Measurements from ENCODE around the gene ROBO3. TPM values are rescaled to one million over a fixed set of nuclear protein-coding genes. Genes with fewer than 3 reads are reported as not detected.

The ROBO3 gene
- polyA plus RNA-seq, 1 donor, result 31.8 TPM

DNA sequence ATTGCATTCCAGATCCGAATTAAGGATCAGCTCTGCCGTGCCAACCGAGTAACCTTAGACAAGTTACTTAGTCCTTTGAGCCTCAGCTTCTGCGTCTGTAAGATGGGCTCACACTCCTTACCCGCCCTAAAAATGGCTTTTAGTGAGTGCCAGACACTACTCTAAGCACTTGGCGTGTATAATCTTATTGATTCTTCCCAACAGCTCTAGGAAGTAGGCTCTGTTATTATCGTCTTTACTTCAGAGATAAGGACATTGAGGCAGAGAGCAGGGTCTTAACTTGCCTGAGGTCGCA is 21.7 kb upstream of the ROBO3 start:
- DNase-seq, result no peak

DNA sequence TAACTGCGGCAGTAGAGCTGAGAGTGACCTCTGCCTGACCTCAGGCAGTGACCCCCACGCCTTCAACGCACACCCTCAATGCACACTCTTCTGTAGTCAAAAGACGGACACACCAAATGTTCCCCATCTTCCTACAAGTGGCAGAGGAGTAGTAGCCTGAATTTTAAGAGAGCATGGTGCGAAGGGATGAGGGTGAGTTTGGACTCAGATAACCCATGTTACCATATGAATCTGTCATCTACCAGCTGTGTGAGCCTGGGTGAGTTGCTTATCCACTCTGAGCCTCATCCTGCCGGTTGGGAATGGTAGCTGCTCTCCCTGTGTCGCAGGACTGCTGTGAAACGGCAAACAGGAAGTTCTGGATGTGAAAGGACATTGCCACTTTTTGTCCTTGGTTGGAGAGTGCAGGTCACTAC is 20.6 kb upstream of the ROBO3 start:
- DNase-seq, result no peak

DNA sequence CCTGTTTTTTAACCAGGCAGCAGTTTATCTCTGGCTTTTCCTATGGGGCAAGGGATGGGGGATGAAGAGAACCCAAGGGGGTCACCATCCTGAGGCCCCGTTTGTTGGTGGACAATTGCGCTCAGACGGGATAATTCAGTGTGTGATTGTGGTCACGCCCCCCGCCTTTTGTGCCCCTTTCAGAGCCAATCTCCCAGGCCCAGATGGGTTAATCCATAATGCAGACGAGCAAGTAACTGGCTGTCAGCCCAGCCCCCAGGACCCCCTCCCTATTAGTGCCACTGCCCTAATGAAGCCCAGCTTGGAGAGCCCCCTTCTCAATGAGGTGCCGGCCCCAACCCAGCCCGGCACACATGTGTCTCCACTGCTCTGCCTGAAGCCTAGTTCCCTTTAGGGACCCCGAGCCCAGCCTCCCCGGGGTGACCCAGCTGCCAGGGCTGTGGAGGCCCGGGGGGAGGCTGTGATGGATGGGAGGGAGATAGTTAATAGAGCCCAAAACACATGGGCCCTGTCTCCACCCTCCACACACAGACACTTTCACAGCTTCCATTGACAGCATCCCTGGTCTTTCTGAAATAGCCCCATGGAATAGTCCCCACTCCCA is 19.1 kb upstream of the ROBO3 start:
- no peak for DNase-seq

DNA sequence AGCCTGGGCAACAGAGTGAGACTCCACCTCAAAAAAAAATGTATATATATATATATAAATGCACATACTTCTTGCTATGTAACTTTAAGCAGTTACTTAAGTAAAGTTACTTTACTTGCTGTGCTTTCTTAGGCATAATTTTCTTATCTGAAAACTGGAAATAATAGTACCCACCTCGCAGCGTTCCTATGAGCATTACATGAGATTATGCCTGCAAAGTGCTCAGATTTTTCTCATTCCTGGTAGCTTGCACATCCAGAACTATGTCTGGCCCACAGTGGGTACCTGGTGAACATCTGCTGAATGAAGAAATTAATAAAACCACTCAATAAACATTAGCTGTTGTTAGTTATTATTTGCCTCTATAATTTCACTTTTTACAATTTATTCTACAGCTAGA is 6.1 kb upstream of the ROBO3 start:
- DNase-seq, result no peak

GRCh38 chr11:124861670-124862069 is 3.6 kb upstream of the ROBO3 start:
- DNase-seq, result no peak

DNA sequence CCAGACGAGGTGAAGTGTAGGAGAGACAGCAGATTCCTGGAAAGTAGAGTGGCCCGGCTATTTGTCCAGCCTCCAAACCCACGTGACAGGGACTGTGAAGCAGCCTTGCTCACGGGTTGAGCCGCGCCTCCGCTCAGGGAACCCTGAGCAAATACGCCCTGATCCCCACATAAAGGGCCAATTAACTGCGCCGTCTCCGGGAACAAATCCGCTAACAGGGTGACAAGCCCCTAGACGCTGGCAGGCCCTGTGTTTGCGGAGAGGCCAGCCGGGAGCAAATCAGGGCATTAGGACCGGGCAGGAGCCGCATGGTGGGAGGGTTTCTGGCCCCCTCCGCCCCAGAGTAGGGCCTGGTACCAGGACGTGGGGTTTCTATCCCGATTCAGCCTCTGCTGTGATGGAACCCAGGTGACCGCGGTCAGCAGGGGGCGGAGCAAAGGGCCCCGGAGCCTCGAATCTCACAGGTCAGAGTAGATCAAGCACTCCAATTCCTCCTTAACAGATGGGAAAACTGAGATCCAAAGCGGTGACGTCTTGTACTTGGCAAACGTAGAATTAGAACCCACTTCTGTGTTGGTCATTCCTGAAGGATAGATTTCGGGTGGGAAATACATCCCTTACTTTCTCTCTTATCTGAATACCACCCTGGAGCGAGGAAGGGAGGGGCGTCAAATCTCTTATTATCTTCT is 2.0 kb upstream of the ROBO3 start:
- no peak for DNase-seq

- DNase-seq, result no peak
Measured at GRCh38 chr11:124863826-124864165, 1.4 kb upstream of the ROBO3 start.

- no peak for DNase-seq
Measured at GRCh38 chr11:124864176-124864891, 898 bp upstream of the ROBO3 start.

DNA sequence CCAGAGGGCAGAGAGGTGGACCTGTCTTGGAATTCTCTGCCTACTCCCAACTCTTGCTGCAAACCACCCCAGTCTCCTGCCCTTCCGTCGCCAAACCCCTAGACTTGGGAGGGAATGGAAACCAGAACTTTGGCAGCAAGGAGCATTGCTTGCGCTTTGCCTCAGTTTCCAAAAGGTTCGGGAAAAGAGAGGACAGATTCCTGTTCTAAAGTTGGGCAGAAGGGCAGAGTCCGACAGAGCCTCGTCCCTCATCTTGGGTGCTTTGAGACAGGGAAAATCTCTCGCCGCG is 396 bp upstream of the ROBO3 start:
- no peak for DNase-seq

GRCh38 chr11:124865902-124866851 is 945 bp downstream of the ROBO3 start:
- DNase-seq, result no peak

DNA sequence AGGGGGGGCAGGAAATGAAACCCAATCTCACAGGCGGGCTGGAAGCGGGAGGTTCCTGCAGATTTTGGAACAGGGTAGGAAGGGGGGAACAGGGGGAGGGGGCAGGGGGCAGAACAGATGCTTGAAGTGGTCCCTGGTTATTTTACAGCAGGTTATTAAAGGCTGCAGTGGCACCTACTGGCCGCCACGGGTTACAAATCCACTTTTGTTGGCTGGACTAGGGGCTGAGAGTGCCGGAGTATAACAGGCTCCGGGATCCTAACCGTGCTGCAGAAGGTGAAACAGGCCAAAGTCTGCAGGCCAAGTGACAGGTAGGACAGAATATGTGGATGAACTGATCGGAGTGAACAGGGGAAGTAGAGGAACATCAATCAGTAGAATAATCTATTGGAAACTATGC is 2.5 kb downstream of the ROBO3 start:
- DNase-seq, result no peak

DNA sequence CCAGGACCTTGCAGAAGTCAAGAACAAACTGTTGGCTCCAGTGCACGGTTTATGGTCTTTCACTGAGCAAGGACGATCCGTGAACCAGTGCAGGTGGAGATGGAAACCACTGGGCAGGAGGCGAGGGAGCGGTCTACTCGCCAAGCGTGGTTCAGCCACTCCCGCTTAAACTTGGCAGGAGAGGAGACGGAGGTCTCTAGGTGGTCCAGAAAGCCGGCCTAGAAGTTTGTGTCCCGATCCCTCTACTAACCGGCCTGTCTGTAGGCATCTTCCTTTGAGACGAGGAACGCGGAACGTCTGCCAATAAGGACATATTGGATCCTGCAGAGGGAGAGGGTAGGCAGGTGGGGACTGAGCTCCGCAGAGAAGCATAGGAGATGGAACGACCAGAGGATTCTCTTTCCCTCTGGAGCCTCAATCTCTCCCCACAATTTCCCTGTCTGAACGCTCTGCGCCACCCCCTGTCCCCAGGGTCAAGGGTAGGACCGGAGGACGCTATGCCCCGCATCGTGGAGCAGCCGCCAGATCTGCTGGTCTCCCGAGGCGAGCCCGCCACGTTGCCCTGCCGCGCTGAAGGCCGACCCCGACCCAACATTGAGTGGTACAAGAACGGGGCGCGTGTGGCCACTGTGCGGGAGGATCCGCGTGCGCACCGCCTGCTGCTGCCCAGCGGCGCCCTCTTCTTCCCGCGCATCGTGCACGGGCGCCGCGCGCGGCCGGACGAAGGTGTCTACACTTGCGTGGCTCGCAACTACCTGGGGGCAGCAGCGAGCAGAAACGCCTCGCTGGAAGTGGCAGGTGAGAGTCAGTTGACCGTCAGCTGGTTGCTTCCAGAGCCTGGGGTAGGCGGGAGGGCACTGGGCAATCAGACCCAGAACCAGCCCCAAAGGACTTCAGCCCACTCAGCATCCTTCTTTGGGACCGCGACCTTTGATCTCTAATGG is 3.4 kb downstream of the ROBO3 start:
- DNase-seq, result no peak

GRCh38 chr11:124869331-124869730 is 4.1 kb downstream of the ROBO3 start:
- DNase-seq, result no peak

DNA sequence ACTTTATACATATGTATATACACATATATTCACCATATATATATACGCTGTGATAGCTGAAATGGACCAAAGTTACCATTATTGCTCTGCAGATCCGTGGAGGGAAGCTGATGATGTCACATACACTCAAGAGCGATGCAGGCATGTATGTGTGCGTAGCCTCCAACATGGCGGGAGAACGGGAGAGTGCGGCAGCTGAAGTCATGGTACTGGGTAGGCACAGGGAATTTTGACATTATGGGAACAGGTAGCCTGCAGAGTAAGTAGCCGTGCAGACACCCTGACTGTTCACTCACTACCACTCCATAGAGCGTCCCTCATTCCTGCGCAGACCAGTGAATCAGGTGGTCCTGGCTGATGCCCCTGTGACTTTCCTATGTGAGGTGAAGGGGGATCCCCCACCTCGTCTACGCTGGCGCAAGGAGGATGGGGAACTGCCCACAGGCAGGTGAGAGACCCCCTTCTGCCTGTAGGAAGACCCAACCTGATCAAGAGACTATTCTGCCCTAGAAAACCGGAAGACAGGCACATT is 4.7 kb downstream of the ROBO3 start:
- DNase-seq, result no peak

GRCh38 chr11:124870430-124870829 is 5.2 kb downstream of the ROBO3 start:
- DNase-seq, result no peak

DNA sequence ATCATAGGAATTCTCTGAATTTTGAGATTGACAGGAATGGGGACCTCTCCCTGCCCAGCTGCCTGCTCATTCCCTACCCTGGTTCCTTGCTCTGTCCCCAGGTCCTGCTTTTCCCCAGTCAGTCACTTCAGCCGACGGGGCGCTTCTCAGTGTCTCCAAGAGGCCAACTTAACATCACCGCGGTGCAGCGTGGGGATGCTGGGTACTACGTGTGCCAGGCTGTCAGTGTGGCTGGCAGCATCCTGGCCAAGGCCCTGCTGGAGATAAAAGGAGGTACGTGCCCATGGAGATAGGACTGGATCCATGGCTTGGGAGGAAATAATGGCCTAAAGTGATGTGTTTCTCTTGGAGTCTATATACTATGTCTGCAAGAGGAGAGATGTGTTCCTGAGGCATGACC is 7.0 kb downstream of the ROBO3 start:
- DNase-seq, result no peak

GRCh38 chr11:124872741-124873140 is 7.5 kb downstream of the ROBO3 start:
- DNase-seq, result no peak

DNA sequence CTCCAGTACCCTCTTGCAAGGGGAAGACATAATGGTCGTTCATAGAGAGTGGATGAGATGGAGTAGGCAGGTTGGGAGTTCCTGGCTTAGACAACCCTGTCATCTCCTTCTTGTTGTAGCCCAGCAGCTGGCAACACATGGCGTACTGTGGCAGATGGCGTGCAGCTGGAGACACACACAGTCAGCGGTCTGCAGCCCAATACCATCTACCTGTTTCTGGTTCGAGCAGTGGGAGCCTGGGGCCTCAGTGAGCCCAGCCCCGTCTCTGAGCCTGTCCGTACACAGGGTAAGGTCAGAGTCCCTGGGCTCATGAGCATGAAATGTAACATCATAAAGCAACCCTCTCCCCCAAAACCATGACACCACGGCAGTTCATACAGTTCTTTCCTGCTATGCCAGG is 8.7 kb downstream of the ROBO3 start:
- no peak for DNase-seq

GRCh38 chr11:124874571-124875255 is 9.5 kb downstream of the ROBO3 start:
- DNase-seq, result no peak

DNA sequence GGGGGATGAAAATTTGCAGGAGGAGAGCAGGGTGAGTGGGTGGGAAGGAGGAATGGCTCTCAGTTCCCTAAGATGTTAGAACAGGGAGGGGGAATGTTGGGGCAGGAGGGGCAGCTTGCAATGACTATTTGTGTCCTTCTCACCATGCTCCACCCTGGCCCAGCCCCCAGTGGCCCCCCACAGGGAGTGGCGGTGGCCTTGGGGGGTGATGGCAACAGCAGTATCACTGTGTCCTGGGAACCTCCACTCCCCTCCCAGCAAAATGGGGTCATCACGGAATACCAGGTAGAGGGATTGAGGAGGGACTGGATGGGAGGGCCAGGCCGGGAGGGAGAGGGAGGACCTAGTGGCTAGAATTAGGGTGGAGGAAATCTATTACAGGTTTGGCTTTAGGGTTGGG is 10.2 kb downstream of the ROBO3 start:
- no peak for DNase-seq
